C4-2B (cell line): ENCODE measurements around the gene CDC25A.

Experiments used
- CTCF ChIP-seq: fragments of 450-650 bp; conservative IDR thresholded peaks from 2 replicates; pipeline ENCODE4 v1.5.1; 2017; ENCODE audit warnings: mild to moderate bottlenecking
- ZFX ChIP-seq: fragments of 450-650 bp; IDR thresholded peaks from 2 replicates; pipeline ENCODE4 v1.6.1; 2017

GRCh38 chr3:48222616-48223513, 34.6 kb upstream of the CDC25A start, which contains the start of gene CAMP:
- TF ChIP-seq CTCF (no peak), ZFX (no peak)
